ENCODE measurements around the gene CADPS2.

- TF ChIP-seq CTCF (conservative IDR thresholded peaks at IDR 0.05; ENCODE audit: low read length) (no peak), EZH2phosphoT487 (IDR thresholded peaks at IDR 0.05; ENCODE audit: borderline replicate concordance, low read depth, low read length) (no peak)
These were observed 585.9 kb downstream of the CADPS2 start for GRCh38 chr7:122300211-122300932.
